Activated T-cell treated with anti-CD3 and anti-CD28 coated beads, Interleukin-2, amount 50 U/mL, for 72 hours (primary cell): ENCODE data around the gene TBCEL. TPM values are rescaled to one million over a fixed set of nuclear protein-coding genes. Genes with fewer than 3 reads are reported as not detected.
A peak's percentile ranks its signal among the peaks of the same experiment; 100 is the strongest.

Experiments
- ATAC-seq, 2 donors: fragments of 150-1000 bp; cut with Tn5 transposase; replicated peaks in 1 of 2; 2 replicates each; pipeline ENCODE4 v1.10.0; 2021; ENCODE audit warnings: moderate library complexity in 2 of 2, mild to moderate bottlenecking in 1 of 2
- DNase-seq, 2 donors: peaks; one replicate each; pipeline ENCODE4 v3.0.0; 2021 to 2022; ENCODE audit warnings: mixed read lengths in 1 of 2
- H3K27ac Mint-ChIP-seq: one replicate; pipeline ENCODE4 v1.8.0; 2022; ENCODE audit warnings: mild to moderate bottlenecking, moderate library complexity, mixed read lengths
- H3K27me3 Mint-ChIP-seq: one replicate; pipeline ENCODE4 v1.8.0; 2022; ENCODE audit warnings: low read depth, mixed read lengths
- H3K36me3 Mint-ChIP-seq, 2 donors: one replicate each; pipeline ENCODE4 v1.8.0; 2022; ENCODE audit warnings: mixed read lengths in 2 of 2, mild to moderate bottlenecking in 1 of 2; ENCODE audit not compliant: insufficient read depth in 2 of 2
- H3K4me1 Mint-ChIP-seq: one replicate; pipeline ENCODE4 v1.8.0; 2022; ENCODE audit warnings: low read depth, mixed read lengths
- H3K4me3 Mint-ChIP-seq, 2 donors: one replicate each; pipeline ENCODE4 v1.8.0; 2022; ENCODE audit warnings: mild to moderate bottlenecking in 2 of 2, mixed read lengths in 2 of 2, moderate library complexity in 2 of 2
- H3K9me3 Mint-ChIP-seq, 2 donors: one replicate each; pipeline ENCODE4 v1.8.0; 2022; ENCODE audit warnings: mixed read lengths in 2 of 2
- total RNA-seq, 2 donors: library from RNA; stranded (reverse); gene quantifications; one replicate each; pipeline ENCODE4 v1.2.3, GENCODE V29; 2022

The TBCEL gene
- total RNA-seq, 2 donors from 2014 or later: 13.3 to 14.7 TPM

GRCh38 chr11:121082670-121083069 lies 58.8 kb downstream of the TBCEL start:
- no peak overlapping the region for H3K4me3 Mint-ChIP-seq
- no peak for DNase-seq
- no peaks in the 10 kb centered on the region for H3K36me3 Mint-ChIP-seq
- no peaks in the 10 kb centered on the region for H3K27me3 Mint-ChIP-seq
- no peak for ATAC-seq
- no peaks in the 10 kb centered on the region for H3K9me3 Mint-ChIP-seq
- no peak overlapping the region for H3K27ac Mint-ChIP-seq
- H3K4me1 Mint-ChIP-seq: peaks cover 19% of the 10 kb centered on the region

- no peak for DNase-seq
- Mint-ChIP-seq H3K4me1 (peaks cover 4% of the 10 kb centered on the region), H3K27me3 (no peaks in the 10 kb centered on the region), H3K36me3 (no peaks in the 10 kb centered on the region), H3K27ac (no peak overlapping the region), H3K9me3 (no peaks in the 10 kb centered on the region), H3K4me3 (no peak overlapping the region)
- ATAC-seq: no peak
Measured at GRCh38 chr11:121086866-121087265, 63.0 kb downstream of the TBCEL start.

GRCh38 chr11:121089566-121089965 lies 65.7 kb downstream of the TBCEL start:
- peak overlapping the region; percentile 25 for H3K27ac Mint-ChIP-seq
- no peaks in the 10 kb centered on the region for H3K27me3 Mint-ChIP-seq
- no peaks in the 10 kb centered on the region for H3K36me3 Mint-ChIP-seq
- ATAC-seq (no peak), DNase-seq (no peak)
- no peak overlapping the region for H3K4me3 Mint-ChIP-seq
- peaks cover 4% of the 10 kb centered on the region for H3K4me1 Mint-ChIP-seq
- H3K9me3 Mint-ChIP-seq: no peaks in the 10 kb centered on the region

- H3K27me3 Mint-ChIP-seq: no peaks in the 10 kb centered on the region
- H3K4me3 Mint-ChIP-seq: no peak overlapping the region
- ATAC-seq: no peak
- H3K9me3 Mint-ChIP-seq: no peaks in the 10 kb centered on the region
- DNase-seq: no peak
- H3K4me1 Mint-ChIP-seq: peaks cover 4% of the 10 kb centered on the region
- no peaks in the 10 kb centered on the region for H3K36me3 Mint-ChIP-seq
- no peak overlapping the region for H3K27ac Mint-ChIP-seq
Measured at GRCh38 chr11:121090145-121090721, 66.3 kb downstream of the TBCEL start.

GRCh38 chr11:121091492-121092152 lies 67.7 kb downstream of the TBCEL start:
- Mint-ChIP-seq H3K27ac (no peak overlapping the region), H3K4me1 (peaks cover 4% of the 10 kb centered on the region), H3K36me3 (no peaks in the 10 kb centered on the region), H3K4me3 (no peak overlapping the region), H3K9me3 (no peaks in the 10 kb centered on the region), H3K27me3 (no peaks in the 10 kb centered on the region)
- no peak for DNase-seq
- ATAC-seq: no peak

- no peaks in the 10 kb centered on the region for H3K27me3 Mint-ChIP-seq
- H3K27ac Mint-ChIP-seq: no peak overlapping the region
- peaks cover 4% of the 10 kb centered on the region for H3K4me1 Mint-ChIP-seq
- H3K4me3 Mint-ChIP-seq: no peak overlapping the region
- no peaks in the 10 kb centered on the region for H3K36me3 Mint-ChIP-seq
- H3K9me3 Mint-ChIP-seq: no peaks in the 10 kb centered on the region
- ATAC-seq (no peak), DNase-seq (no peak)
Measured at GRCh38 chr11:121095561-121095960, 71.7 kb downstream of the TBCEL start.

- no peak overlapping the region for H3K4me3 Mint-ChIP-seq
- no peaks in the 10 kb centered on the region for H3K4me1 Mint-ChIP-seq
- H3K9me3 Mint-ChIP-seq: no peaks in the 10 kb centered on the region
- DNase-seq: no peak
- H3K27ac Mint-ChIP-seq: no peak overlapping the region
- ATAC-seq: no peak
- no peaks in the 10 kb centered on the region for H3K36me3 Mint-ChIP-seq
- H3K27me3 Mint-ChIP-seq: no peaks in the 10 kb centered on the region
Measured at GRCh38 chr11:121099364-121099763, 75.5 kb downstream of the TBCEL start.

- Mint-ChIP-seq H3K36me3 (no peaks in the 10 kb centered on the region), H3K4me3 (no peak overlapping the region), H3K27ac (no peak overlapping the region), H3K9me3 (no peaks in the 10 kb centered on the region), H3K27me3 (no peaks in the 10 kb centered on the region), H3K4me1 (no peaks in the 10 kb centered on the region)
- no peak for DNase-seq
- no peak for ATAC-seq
Measured at GRCh38 chr11:121099885-121100284, 76.0 kb downstream of the TBCEL start.

GRCh38 chr11:121100943-121101342 lies 77.0 kb downstream of the TBCEL start, which contains the start of gene TECTA:
TECTA (plus strand) TSS chr11:121101243; CDS start chr11:121102666, 1,423 bp downstream.
- Mint-ChIP-seq H3K27me3 (no peaks in the 10 kb centered on the region), H3K9me3 (no peaks in the 10 kb centered on the region), H3K36me3 (no peaks in the 10 kb centered on the region), H3K27ac (no peak within 1 kb of the TSS), H3K4me3 (no peak within 1 kb of the TSS), H3K4me1 (no peaks in the 10 kb centered on the region)
- ATAC-seq: no peak
- no peak for DNase-seq

GRCh38 chr11:121104312-121104762 lies 80.4 kb downstream of the TBCEL start:
- H3K9me3 Mint-ChIP-seq: no peaks in the 10 kb centered on the region
- no peaks in the 10 kb centered on the region for H3K36me3 Mint-ChIP-seq
- ATAC-seq (no peak), DNase-seq (no peak)
- no peak overlapping the region for H3K4me3 Mint-ChIP-seq
- H3K27ac Mint-ChIP-seq: no peak overlapping the region
- no peaks in the 10 kb centered on the region for H3K27me3 Mint-ChIP-seq
- H3K4me1 Mint-ChIP-seq: no peaks in the 10 kb centered on the region

- H3K4me3 Mint-ChIP-seq: no peak overlapping the region
- no peaks in the 10 kb centered on the region for H3K36me3 Mint-ChIP-seq
- no peaks in the 10 kb centered on the region for H3K27me3 Mint-ChIP-seq
- no peak for DNase-seq
- H3K4me1 Mint-ChIP-seq: no peaks in the 10 kb centered on the region
- H3K27ac Mint-ChIP-seq: no peak overlapping the region
- H3K9me3 Mint-ChIP-seq: no peaks in the 10 kb centered on the region
- no peak for ATAC-seq
Measured at GRCh38 chr11:121105063-121105480, 81.2 kb downstream of the TBCEL start.

- DNase-seq (no peak), ATAC-seq (no peak)
- H3K9me3 Mint-ChIP-seq: no peaks in the 10 kb centered on the region
- H3K4me3 Mint-ChIP-seq: no peak overlapping the region
- no peak overlapping the region for H3K27ac Mint-ChIP-seq
- H3K36me3 Mint-ChIP-seq: no peaks in the 10 kb centered on the region
- no peaks in the 10 kb centered on the region for H3K27me3 Mint-ChIP-seq
- no peaks in the 10 kb centered on the region for H3K4me1 Mint-ChIP-seq
Measured at GRCh38 chr11:121105481-121106195, 81.7 kb downstream of the TBCEL start.

- H3K4me1 Mint-ChIP-seq: no peaks in the 10 kb centered on the region
- H3K9me3 Mint-ChIP-seq: no peaks in the 10 kb centered on the region
- H3K36me3 Mint-ChIP-seq: no peaks in the 10 kb centered on the region
- H3K4me3 Mint-ChIP-seq: no peak overlapping the region
- ATAC-seq: peak in 1 of 2 donors; percentile 47
- DNase-seq: no peak
- no peak overlapping the region for H3K27ac Mint-ChIP-seq
- H3K27me3 Mint-ChIP-seq: no peaks in the 10 kb centered on the region
Measured at GRCh38 chr11:121106812-121107211, 82.9 kb downstream of the TBCEL start.
